ENCODE measurements around the gene SPRING1.

SPRING1 gene

GRCh38 chr12:116737774-116738657 lies at the start of gene SPRING1, which contains the start of gene RNFT2 (continued):
- TF ChIP-seq ZBTB17 (tag by site-specific recombination; IDR thresholded peaks at IDR 0.05) (peak; percentile 90), MEIS1 (CRISPR knock-in tag; IDR thresholded peaks at IDR 0.05; ENCODE audit: borderline replicate concordance) (no peak), ZNF639 (tag by site-specific recombination; IDR thresholded peaks at IDR 0.05) (no peak; the same call in 1 of the 2 replicates), ZNF132 (tag by site-specific recombination; IDR thresholded peaks at IDR 0.05; ENCODE audit: borderline replicate concordance) (no peak), ZNF707 (tag by site-specific recombination; IDR thresholded peaks at IDR 0.05) (no peak), HIC1 (tag by site-specific recombination; IDR thresholded peaks at IDR 0.05) (0 out of 2 replicates have a peak, but pooled peaks have one; percentile 18), SETDB1 (IDR thresholded peaks at IDR 0.05; ENCODE audit: insufficient read length, low read length) (peak; percentile 22), ELK4 (IDR thresholded peaks at IDR 0.05; ENCODE audit: borderline replicate concordance, low read depth, low read length) (peak; percentile 89), MZF1 (tag by site-specific recombination; IDR thresholded peaks at IDR 0.05; ENCODE audit: borderline replicate concordance) (no peak), ZIC2 (tag by site-specific recombination; IDR thresholded peaks at IDR 0.05) (peak; percentile 53; the same call in 1 of the 2 replicates), ZSCAN30 (tag by site-specific recombination; IDR thresholded peaks at IDR 0.05) (peak; percentile 48; the same call in 1 of the 2 replicates), ZNF184 (tag by site-specific recombination; IDR thresholded peaks at IDR 0.05) (no peak), ZFP37 (tag by site-specific recombination; IDR thresholded peaks at IDR 0.05) (no peak), ZNF521 (tag by site-specific recombination; IDR thresholded peaks at IDR 0.05) (no peak), ZNF777 (tag by site-specific recombination; IDR thresholded peaks at IDR 0.05; ENCODE audit: borderline replicate concordance) (no peak), SCRT2 (tag by site-specific recombination; IDR thresholded peaks at IDR 0.05) (0 out of 2 replicates have a peak, but pooled peaks have one; percentile 14), ZNF335 (tag by site-specific recombination; conservative IDR thresholded peaks at IDR 0.05) (peak; percentile 11), ZNF514 (tag by site-specific recombination; IDR thresholded peaks at IDR 0.05) (no peak), ZNF692 (tag by site-specific recombination; IDR thresholded peaks at IDR 0.05) (peak; percentile 42; the same call in 1 of the 2 replicates), KLF10 (tag by site-specific recombination; IDR thresholded peaks at IDR 0.05) (peak; percentile 79; the same call in 1 of the 2 replicates), ZNF214 (tag by site-specific recombination; IDR thresholded peaks at IDR 0.05; ENCODE audit: borderline replicate concordance) (no peak), MYNN (tag by site-specific recombination; IDR thresholded peaks at IDR 0.05; ENCODE audit: borderline replicate concordance) (no peak), EGR2 (tag by site-specific recombination; IDR thresholded peaks at IDR 0.05; ENCODE audit: low read depth) (peak; percentile 90), ZSCAN16 (tag by site-specific recombination; IDR thresholded peaks at IDR 0.05) (no peak), ZNF677 (tag by site-specific recombination; IDR thresholded peaks at IDR 0.05) (0 out of 2 replicates have a peak, but pooled peaks have one; percentile 22), ZNF248 (tag by site-specific recombination; IDR thresholded peaks at IDR 0.05) (no peak), PATZ1 (tag by site-specific recombination; IDR thresholded peaks at IDR 0.05) (no peak; the same call in 1 of the 2 replicates), ZBTB10 (tag by site-specific recombination; IDR thresholded peaks at IDR 0.05) (no peak)
